ENCODE data around the gene FLVCR2.

- TF ChIP-seq CTCF (IDR thresholded peaks at IDR 0.05; ENCODE audit: low read depth, low read length, poor library complexity, severe bottlenecking): no peak
- TF ChIP-seq EZH2phosphoT487 (IDR thresholded peaks at IDR 0.05; ENCODE audit: borderline replicate concordance, low read length): no peak
Observed at GRCh38 chr14:75655235-75655634, 76.8 kb downstream of the FLVCR2 start.

All from DOHH2 (cell line).